ENCODE data around the gene PLCXD1.

GRCh38 chrX:340121-340520, 58.9 kb downstream of the PLCXD1 start:
- TF ChIP-seq CTCF (IDR thresholded peaks at IDR 0.05) (no peak), POLR2A (IDR thresholded peaks at IDR 0.05) (no peak)
